HK-2 (cell line): ENCODE measurements around the gene OLA1.
A peak's percentile ranks its signal among the peaks of the same experiment; 100 is the strongest.
"Not testable (repeated sequence)": the region's sequence is repeated elsewhere in the genome, so short reads cannot be mapped to it uniquely, and the experiment has no call there.

Source experiments
- DNase-seq: peaks from one replicate; pipeline ENCODE4 v3.0.0-alpha.2; 2018; ENCODE audit not compliant: unreplicated experiment

Gene OLA1

DNA sequence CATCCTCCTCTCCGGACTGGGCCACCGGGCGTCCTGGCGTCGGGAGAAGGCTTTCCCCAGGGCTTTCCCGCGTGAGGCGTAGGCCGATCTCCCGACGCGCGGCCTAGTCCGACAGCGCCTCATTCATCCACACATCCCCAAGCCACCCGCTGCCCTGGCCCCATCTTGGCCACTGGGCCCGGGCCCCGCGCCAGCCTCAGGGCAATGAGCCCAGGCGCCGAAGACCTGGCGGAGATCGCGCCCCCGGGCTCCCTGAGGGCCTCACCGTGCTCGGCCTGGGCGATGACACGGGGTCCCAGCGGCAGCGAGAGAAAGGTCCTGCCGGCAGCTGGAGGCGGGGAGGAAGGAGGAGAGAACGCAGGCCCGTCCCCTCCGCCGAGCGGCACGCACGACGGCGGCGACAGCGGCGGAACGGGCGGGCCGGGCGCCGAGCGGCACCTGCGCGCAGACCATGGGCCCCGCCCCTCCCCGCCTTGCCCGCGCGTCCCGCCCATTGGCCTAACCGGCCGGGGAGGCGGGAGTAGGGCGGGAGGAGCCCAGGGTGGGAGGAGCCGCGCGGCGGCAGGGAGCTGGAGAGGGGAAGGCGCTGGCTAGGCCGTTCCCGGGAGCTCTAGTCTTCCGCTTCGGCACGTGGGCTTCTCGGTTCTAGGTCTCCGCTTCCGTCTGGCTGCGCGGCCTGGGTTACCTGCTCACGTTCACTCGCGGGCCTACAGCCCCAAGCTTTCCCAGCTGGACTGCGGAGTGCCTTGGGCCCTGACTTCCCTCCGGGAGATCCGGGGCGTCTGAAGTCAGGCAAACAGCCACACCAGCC is at the start of gene OLA1:
Gene OLA1, minus strand, starts transcription at position 346 of the 811 bp plus-strand sequence. CDS start 1,717 bp downstream, outside the sequence.
- DNase-seq: peak; percentile 97

GRCh38 chr2:174292908-174293307 is 44.6 kb upstream of the OLA1 start:
- no peak for DNase-seq

- no peak for DNase-seq
These were observed 37.8 kb upstream of the OLA1 start for GRCh38 chr2:174286172-174286571.

GRCh38 chr2:174282441-174282840 is 34.1 kb upstream of the OLA1 start:
- no peak for DNase-seq

GRCh38 chr2:174281736-174282135 is 33.4 kb upstream of the OLA1 start:
- no peak for DNase-seq

DNA sequence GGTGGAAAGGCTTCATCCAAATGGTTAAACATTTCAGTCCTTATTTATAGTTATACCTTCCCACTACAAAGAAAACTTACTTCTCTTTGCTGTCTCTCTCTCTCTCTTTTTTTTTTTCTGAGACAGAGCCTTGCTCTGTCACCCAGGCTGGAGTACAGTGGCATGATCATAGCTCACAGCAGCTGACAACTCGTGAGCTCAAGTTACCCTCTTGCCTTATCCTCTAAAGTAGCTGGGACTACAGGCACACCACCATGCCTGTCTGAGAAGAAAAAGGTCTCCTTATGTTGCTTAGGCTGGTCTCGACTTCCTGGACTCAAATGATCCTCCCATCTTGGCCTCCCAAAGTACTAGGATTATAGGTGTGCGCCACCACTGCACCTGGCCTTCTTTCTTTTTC is 32.3 kb upstream of the OLA1 start:
- DNase-seq: no peak

GRCh38 chr2:174270263-174270662 is 21.9 kb upstream of the OLA1 start:
- DNase-seq: not testable (repeated sequence)

DNA sequence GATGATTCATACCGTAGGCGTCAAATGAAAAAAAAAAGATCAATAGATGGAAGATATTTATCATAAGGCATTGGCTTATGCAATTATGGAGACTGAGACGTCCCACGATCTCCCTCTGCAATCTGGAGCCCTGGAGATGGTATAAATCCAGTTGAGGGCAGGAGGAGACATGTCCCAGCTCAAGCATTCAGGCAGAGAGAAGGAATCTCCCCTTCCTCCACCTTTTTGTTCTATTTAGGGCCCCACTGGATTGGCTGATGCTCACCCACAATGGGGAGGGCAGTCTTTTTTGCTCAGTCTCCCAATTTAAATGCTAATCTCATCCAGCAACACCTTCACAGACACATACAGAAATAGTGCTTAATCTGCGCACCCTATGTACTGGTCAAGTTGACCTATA is 18.0 kb upstream of the OLA1 start:
- DNase-seq: no peak

GRCh38 chr2:174263997-174264396 is 15.7 kb upstream of the OLA1 start:
- DNase-seq: peak; percentile 64

DNA sequence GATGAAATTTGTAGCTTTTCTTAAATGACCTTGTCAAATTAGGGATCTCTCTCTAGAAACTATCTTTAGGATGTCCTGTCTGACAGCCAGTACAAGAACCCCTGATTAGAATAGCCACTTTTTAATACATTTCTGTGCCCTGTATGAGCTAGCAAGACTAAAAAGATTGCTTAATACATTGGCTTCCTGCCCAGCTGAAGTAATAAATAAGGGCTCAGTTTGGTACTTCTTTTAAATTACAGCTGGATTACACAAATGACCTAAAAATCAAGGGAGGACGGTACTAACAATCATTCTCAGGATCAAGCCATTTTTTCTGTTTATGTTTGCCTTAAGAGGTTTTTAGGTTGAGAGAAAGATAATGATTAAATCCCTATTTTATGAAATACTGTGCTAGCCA is 11.6 kb upstream of the OLA1 start:
- DNase-seq: no peak

DNA sequence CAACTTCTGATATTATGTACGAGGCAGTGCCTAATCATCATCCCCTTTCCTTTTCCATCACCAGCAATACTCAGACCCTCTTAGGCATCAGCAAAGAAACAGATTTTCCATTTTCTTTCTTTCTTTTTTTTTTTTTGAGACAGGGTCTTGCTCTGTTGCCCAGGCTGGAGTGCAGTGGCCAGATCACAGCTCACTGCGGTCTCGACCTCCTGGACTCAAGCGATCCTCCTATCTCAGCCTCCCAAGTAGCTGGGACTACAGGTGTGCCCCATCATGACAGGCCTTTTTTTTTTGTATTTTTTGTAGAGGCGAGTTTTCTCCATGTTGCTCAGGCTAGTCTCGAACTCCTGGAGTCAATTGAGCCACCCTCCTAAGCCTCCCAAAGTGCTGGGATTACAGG is 5.9 kb upstream of the OLA1 start:
- DNase-seq: no peak

GRCh38 chr2:174248998-174249592 is 763 bp upstream of the OLA1 start:
- no peak for DNase-seq

DNA sequence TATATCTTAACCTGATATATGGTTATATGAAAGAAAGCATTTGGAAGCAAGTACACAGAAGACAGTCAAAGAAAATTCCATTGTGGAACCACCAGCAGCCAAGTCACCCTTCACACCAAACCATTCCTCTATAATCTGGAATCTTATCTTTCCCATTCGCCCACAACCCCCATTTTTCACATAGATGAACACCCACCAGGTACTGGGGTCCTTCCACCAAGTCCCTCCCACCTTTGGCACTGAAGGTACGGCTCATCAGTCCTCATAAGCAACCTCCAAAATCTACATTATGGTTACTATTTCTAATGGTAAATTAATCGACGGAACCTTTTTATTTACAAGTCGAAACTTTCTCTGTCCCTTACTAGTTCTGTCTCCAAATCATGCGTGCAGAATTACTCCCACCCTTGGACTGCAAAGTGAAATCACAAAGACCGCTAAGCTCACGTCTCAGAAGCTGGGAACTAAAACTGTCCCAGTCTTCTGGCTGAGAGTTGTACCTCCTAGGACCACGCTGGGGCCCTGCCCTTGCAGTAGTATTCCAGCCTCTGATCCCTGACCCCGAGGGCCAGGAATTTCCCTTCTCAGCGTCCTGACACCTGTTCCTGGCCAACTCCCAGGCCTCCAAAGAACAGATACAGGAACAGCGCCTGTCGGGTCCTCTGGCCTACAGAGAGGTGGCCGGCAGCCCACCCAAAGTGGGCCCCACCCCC is 702 bp downstream of the OLA1 start:
- no peak for DNase-seq

- DNase-seq: peak; percentile 11
These were observed 1.4 kb downstream of the OLA1 start for GRCh38 chr2:174246944-174247381.

DNA sequence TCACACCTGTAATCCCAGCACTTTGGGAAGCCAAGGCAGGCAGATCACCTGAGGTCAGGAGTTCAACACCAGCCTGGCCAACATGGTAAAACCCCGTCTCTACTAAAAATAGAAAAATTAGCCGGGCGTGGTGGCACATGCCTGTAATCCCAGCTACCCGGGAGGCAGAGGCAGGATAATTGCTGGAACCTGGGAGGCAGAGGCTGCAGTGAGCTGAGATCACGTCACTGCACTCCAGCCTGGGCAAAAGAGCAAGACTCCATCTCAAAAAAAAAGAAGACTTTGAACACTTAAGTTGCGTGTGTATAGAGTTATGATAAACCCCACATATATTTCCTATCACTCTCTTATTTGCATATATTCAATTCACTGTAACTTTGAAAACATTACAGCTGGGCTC is 2.7 kb downstream of the OLA1 start:
- not testable (repeated sequence) for DNase-seq

DNA sequence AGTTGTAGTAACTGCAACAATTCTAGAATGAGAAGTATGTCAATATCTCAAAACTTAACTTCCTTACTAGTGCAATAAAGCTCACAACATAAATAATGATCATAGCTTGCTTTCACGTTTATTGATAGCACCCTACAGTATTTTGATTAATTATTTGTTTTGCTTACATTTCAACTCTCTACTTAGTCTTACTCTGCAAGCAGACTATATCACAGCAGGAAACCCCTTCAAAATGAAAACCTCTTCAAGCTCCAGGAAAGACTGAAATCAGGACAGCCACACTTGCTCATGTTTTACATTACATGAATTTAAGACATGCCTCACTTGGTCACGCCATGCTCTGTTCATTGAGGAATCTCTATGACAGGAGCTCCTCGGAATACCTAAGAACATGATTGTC is 3.3 kb downstream of the OLA1 start:
- no peak for DNase-seq

DNA sequence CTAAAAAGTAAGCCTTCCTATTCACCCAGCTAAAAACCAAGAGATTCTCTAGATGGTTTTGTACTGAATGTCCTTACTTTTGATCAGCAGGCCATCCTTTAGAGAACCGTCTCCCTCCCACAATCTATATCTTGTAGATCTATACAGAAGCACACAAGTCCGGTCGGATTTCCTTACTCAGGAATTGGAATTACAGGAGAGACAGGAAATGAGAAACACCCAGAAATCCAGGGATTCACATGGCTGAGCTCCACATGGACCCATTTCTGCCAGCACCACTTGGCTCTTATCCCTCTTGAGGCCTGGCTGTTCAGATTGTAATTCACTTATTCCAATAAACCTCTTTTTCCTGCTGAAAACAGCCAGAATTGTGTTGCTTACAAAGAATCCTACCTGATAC is 4.5 kb downstream of the OLA1 start:
- DNase-seq: no peak

- no peak for DNase-seq
These were observed 8.2 kb downstream of the OLA1 start for GRCh38 chr2:174240097-174240496.

GRCh38 chr2:174236429-174236828 is 11.9 kb downstream of the OLA1 start:
- no peak for DNase-seq

DNA sequence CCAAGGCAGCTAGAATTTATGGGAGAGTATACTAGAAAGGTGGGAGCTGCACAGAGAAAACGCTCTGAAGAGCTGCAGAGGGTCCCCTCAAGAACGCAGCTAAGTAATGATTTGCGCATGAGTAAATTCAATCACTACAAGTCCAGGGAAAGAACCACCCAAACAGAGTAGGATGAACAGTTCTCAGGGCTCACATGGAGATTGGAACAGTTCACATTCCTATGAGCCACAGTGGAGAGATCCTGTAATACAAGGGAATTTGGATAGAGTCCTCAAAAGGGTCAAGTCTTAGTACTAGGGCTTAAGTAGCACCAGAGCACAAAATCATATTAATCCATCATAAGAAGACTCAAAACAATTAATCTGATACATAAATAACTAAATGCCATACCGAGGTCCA is 12.7 kb downstream of the OLA1 start:
- DNase-seq: no peak

DNA sequence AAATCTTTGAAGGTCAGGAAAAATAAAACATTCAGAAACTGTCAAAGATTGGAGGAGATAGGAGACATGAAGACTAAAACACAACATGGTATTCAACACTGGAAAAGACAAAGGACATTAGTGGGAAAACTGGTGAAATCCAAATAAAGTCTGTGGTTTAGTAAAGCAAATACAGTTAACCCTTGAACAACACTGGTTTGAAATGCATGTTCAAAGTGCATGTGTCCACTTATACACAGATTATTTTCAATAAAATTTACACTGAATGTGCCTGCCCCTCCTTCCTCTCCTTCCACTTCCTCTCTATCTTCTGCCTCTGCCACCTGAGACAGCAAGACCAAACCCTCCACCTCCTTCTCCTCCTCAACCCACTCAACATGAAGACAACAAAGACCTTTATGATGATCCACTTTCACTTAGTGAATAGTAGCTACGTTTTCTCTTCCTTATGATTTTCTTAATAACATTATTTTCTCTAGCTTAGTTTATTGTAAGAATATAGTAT is 14.5 kb downstream of the OLA1 start:
- no peak for DNase-seq

DNA sequence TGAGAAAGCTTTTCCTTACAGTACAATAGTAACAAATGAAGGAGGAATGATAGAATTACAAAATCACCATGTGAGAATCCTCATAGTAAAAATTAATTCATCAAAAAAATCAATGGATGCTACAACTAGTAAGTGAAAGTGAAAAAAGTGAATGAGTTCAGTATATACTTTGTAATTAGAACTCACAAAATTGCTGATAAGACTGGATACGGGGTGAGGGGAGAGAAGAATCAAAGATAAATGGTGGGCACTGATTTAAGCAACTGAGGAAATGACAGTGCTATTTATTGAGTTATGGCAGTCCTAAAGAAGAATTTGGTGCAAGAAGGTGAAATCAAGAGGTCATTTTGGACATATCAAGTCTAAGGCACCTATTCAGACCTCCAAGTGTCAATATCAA is 20.6 kb downstream of the OLA1 start:
- no peak for DNase-seq
